ENCODE measurements around the gene AK2.
"Not testable (repeated sequence)": the region's sequence is repeated elsewhere in the genome, so short reads cannot be mapped to it uniquely, and the experiment has no call there.

DNA sequence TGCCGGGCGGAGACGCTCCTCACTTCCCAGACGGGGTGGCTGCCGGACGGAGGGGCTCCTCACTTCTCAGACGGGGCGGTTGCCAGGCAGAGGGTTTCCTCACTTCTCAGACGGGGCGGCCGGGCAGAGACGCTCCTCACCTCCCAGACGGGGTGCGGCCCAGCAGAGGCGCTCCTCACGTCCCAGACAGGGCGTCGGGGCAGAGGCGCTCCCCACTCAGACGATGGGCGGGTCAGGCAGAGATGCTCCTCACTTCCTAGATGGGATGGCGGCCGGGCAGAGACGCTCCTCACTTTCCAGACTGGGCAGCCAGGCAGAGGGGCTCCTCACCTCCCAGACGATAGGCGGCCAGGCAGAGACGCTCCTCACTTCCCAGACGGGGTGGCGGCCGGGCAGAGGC is 61.6 kb downstream of the AK2 start:
- not testable (repeated sequence) for TF ChIP-seq CTCF, POLR2A (IDR thresholded peaks at IDR 0.05)
